ENCODE results near the gene SCYGR4.
"Not testable (repeated sequence)": the region's sequence is repeated elsewhere in the genome, so short reads cannot be mapped to it uniquely, and the experiment has no call there.

The SCYGR4 gene

GRCh38 chr2:227614740-227615139 is 2.6 kb upstream of the SCYGR4 start, which contains the start of gene SCYGR3:
Gene SCYGR3 (minus strand): TSS chr2:227614840. CDS start chr2:227614840, 0 bp downstream.
- no peak for DNase-seq

DNA sequence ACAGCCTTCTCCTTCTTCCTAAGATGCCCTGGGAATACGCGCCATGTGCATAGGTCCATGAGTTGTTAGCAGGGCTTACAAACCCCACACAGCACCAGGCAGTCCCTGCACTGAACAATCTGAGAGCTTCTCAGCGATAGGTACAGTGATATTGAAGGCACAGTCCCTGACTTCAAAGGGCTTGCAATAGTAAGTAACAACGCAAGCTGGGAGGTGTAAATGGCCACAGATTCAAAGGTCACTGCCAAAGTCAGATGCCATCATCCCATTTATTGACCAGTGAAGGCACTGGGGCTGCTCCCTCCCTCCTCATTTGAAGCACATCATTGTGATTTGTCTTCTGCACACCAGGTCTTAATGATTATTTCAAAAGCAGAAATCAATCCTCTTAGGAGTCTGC is 2.1 kb upstream of the SCYGR4 start:
- no peak for DNase-seq

DNA sequence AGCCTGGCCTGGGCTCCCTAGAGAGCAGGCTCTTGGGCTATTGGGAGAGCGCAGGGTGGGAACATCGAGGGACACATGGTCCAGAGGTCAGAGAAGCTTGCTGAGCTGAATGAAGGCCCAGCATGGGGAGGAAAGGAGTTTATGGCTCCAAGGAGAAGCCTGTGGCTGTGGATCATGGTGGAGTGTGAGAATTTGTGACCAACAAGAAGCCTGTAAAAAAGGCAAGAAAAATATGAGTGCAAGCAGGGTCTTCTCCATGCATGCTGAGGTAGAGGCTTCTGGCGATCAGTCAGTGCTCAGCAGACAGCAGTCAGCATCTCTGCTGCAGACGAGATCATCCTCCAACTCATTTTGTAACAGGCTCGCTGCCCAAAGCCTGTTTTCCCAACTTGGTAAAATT is 1.4 kb upstream of the SCYGR4 start:
- DNase-seq = no peak

DNA sequence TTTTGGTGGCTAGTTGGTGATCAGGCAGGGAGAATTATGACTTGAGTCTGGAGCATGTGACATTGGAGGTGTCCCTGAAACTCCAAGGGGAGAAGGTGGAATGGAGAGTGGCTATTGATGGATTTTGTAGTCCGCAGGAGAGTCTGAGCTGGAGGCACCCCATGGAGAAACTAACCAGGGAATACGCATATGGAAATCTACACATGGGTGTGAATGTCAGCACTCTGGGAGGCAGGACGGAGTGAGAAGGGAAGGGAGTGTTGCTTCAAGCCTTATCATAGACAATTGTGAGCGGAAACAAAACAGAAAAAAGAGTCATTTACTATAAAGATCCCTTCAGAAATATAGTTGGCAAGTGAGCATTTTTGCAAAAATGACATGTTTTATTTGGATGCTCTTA is 667 bp upstream of the SCYGR4 start:
- no peak for DNase-seq

DNA sequence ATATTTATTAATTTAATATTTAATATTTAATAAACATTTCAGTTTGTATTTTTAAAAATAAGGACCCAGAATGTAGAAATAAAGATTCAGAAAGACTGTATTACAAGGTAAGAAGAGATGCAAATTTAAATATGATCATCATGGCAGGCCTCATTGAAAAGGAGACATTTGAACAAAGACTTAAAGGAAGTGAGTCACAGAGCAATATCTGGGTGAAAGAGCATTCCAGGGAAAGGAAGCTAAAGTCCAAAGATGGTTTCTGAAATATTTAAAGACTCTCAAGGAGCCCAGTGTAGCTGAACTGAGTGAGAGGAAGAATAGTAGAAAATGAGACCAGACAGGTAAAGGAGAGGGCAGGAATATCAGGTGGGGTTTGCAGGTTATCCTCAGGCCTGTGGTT is 5.9 kb downstream of the SCYGR4 start:
- DNase-seq = no peak

GRCh38 chr2:227625420-227625819 is 8.1 kb downstream of the SCYGR4 start:
- DNase-seq = no peak

DNA sequence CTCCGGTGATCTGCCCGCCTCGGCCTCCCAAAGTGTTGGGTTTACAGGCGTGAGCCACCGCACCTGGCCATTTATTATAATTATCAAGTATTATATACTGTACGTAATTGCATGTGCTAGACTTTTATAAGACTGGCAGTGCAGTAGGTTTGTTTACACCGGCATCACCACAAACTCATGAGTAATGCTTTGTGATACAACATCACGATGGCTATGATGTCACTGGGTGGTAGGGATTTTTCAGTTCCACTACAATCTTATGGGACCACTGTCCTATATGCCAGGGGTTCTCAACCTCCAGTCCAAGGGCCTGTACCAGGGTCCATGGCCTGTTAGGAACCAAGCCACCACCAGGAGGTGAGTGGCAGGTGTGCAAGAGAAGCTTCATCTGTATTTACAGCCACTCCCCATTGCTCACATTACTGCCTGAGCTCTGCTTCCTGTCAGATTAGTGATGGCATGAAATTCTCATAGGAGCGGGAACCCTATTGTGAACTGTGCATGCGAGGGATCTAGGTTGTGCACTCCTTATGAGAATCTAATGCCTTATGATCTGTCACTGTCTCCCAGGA is 9.4 kb downstream of the SCYGR4 start:
- DNase-seq = no peak

DNA sequence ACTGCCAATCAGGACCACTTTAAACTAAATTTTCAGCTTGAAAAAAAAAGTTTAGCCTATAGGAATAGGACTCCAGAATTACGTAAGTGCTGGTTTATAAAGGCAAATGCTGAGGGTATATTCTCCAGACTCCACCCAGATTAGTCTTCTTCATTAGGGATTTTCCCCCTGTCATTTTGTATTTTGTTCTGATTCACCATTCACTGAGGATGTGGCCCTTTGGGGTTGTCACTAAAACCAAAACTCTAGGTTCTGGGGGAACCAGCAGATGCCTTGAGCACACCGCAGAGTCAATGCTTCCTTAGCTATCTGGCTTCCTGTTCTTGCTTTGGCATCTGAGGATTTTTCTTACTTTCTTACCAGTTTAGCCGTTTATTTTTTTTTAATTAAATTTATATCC is 10.5 kb downstream of the SCYGR4 start:
- DNase-seq = no peak

DNA sequence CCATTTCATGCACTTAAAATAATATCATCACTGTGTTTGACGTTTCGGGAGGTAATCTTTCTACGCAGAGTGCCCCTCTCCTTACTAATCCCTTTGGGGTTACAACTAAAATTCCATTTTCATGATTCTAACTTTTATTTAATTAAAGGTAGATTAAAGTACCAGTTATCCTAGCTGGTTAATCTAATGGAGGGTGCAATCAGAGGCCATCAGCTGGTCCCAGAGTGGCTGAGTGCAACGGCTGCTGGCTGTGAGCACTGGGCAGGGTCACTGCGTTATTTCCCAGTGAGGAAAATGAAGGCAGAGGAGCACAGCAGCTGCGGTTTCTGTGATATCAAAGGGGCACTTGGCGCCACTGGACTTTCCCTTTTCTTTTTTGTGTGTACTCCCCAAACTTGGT is 12.1 kb downstream of the SCYGR4 start:
- DNase-seq = no peak

DNA sequence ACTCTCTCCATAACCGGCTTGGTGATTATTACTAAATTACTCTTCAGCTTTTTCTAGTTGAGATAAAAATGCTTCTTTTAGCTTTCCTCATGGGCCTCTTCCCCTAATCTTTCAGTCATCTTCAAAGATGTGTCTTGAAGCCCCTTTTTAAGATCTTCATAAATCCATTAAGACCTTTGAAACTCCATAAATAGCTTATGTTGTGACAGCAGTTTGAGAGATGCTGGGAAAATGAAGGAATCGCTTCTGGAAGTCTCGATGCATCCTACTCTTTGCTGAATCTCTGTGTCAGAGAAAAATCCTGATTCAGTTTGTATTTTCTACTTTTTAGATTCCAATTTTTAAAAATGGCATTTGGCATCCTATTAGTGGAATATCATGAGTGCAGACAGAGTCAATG is 13.0 kb downstream of the SCYGR4 start:
- DNase-seq = no peak

- DNase-seq = no peak
Observed at GRCh38 chr2:227632827-227633226, 15.5 kb downstream of the SCYGR4 start.

- DNase-seq = no peak
Observed at GRCh38 chr2:227634201-227634600, 16.9 kb downstream of the SCYGR4 start.

- no peak for DNase-seq
Observed at GRCh38 chr2:227642656-227643055, 25.4 kb downstream of the SCYGR4 start.

GRCh38 chr2:227643990-227644551 is 26.8 kb downstream of the SCYGR4 start:
- no peak for DNase-seq

DNA sequence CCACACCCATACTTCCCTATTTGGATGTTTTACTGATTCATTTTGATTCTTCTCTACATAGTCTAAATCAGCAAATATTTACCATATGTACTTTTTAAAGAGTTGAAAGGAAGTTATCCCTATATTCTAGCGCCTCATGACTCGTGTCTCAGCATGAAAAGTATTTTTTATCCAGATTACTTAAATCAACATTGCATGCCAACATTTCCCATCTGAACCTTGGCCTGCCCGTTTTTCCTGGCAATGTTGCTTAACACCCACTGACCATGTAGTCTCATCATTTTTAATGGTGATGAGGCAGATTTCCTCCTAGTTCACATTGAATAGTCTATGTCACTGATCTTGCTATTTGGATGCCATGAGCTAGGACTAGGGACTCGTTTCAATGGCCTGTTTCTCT is 36.1 kb downstream of the SCYGR4 start:
- DNase-seq = no peak

GRCh38 chr2:227654426-227654825 is 37.1 kb downstream of the SCYGR4 start:
- no peak for DNase-seq

- no peak for DNase-seq
Observed at GRCh38 chr2:227655454-227655853, 38.2 kb downstream of the SCYGR4 start.

DNA sequence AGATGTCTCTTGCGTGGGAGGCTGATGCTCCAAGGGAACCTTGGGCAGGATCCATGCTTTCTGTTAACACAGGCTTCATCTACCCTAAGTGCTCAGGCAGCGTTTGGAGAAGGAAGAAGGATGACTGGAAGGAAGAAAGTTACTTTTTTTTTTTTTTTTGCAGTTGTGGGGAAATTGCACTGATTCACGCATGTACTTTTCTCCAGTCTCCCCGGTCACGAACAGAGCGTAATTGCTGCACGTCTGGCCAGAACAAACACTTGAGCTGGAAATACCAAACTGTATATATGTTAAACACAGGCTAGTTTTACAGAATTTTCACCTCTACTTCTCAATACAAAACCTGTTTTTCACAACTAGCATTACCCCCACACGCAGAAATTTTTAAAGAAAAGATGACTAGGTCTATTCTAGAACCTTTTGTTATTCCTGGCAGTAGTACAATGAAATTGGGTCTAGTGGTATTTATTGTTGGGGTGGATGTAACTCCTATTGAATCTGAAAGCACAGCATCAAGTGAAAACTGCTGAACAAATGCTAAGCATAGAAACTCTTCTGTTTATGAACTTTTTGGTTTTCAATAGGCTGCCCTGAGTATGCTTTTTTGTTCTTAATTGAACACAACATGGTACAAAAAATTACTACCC is 40.0 kb downstream of the SCYGR4 start:
- no peak for DNase-seq

- DNase-seq = no peak
Observed at GRCh38 chr2:227661025-227661649, 43.8 kb downstream of the SCYGR4 start.

- no peak for DNase-seq
Observed at GRCh38 chr2:227661827-227662226, 44.5 kb downstream of the SCYGR4 start.

DNA sequence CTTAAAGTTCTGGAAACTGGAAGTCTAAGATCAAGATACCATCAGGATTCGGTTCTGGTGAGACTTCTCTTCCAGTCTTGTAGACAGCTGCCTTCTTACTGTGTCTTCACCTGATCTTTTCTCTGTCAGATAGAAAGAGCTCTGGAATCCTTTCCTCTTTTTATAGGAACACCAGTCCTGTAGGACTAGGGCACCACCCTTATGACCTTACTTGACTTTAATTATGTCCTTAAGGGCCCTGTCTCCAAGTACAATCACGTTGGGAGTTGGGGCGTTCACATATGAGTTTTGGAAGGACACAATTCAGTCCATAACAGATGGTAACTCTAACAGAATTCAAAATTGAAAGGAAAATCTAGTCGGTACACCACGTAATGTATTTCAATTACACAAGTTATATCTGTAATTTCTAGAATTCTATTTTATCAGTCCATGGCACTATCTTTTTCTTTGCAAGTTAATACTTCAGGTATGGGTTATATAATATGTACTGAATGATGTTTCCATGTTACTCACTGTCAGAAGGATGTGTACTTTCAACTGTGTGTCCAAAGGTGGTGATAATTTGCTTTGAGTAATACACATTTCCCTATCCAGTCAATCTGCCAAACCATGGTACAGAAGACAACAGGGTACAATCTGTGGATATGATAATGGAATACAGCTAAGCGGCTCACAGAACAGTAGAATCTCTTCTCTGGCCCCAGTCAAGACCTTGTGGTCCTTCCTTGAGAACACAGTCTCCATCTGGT is 48.1 kb downstream of the SCYGR4 start:
- no peak for DNase-seq

DNA sequence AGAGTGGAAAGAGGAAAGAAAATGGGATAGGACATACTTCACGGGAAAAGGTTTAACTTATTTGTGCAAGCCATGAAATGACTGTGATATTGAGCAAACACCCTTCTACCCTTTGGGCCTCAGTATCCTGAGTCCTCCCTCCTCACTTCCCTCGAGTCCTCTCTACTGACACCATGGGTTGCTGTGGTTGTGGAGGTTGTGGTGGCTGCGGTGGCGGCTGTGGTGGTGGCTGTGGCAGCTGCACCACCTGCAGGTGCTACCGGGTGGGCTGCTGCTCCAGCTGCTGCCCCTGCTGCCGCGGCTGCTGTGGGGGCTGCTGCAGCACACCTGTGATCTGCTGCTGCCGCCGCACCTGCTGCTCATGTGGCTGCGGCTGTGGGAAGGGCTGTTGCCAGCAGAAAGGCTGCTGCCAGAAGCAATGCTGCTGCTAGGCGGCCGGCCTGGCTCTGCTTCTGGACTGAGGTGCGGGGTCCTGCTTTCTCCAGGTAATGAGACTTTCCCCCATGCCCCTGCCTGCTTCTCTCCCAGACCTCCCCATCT is 49.4 kb downstream of the SCYGR4 start, which contains the start of gene SCYGR5:
TSS of gene SCYGR5 (plus strand) at position 174 of the 540 bp plus-strand sequence. CDS start at position 174, 0 bp downstream.
- not testable (repeated sequence) for DNase-seq

All from SIG-M5 (cell line).